ENCODE data around the gene KHSRP. TPM values are rescaled to one million over a fixed set of nuclear protein-coding genes. Genes with fewer than 3 reads are reported as not detected.

Gene KHSRP
- total RNA-seq, 4 donors from 2014 or later, result 92.9 to 141 (median 118) TPM

DNA sequence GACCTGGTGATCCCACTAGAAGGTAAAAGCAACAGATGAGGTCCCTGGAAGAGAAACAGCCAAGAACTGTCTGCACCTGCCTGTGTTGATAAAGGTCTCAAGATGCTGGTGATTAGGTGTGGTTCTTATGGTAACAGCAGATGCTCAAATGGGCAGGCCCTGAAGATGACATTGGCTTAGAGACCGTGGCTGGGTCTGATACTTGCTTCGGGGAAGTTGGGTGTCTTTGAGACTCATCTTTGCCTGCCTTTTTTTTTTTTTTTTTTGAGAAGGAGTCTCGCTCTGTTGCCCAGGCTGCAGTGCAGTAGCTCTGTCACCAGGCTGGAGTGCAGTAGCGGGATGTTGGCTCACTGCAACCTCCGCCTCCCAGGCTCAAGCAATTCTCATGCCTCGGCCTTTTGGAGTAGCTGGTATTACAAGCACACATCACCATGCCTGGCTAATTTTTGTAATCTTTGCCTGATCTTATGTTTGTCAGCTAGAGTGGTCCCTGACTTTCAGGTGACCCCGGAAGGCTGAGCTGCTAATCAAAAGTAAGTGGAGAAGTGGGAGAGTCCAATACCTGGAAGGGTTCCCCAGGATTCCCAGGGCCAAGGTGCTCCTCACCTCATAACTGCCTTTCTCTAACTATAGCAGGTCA lies 27.1 kb upstream of the KHSRP start:
- peaks cover 0 to 13% of the 10 kb centered on the region in 2 donors for H3K4me1 ChIP-seq
- whole genome bisulfite sequencing, 2 donors, result 29 to 62% methylated on average over 7 of the region's 7 CpGs
- H3K27ac ChIP-seq, result peak overlapping the region in 2 of 3 donors; percentile 24 to 53
- no peaks in the 10 kb centered on the region for H3K27me3 ChIP-seq
- peak; percentile 80 to 84 for DNase-seq
- H3K4me3 ChIP-seq (replicated peaks in 1 of 3), result no peak overlapping the region
- H3K9me3 ChIP-seq, result no peaks in the 10 kb centered on the region
- TF ChIP-seq, protein P1, sequence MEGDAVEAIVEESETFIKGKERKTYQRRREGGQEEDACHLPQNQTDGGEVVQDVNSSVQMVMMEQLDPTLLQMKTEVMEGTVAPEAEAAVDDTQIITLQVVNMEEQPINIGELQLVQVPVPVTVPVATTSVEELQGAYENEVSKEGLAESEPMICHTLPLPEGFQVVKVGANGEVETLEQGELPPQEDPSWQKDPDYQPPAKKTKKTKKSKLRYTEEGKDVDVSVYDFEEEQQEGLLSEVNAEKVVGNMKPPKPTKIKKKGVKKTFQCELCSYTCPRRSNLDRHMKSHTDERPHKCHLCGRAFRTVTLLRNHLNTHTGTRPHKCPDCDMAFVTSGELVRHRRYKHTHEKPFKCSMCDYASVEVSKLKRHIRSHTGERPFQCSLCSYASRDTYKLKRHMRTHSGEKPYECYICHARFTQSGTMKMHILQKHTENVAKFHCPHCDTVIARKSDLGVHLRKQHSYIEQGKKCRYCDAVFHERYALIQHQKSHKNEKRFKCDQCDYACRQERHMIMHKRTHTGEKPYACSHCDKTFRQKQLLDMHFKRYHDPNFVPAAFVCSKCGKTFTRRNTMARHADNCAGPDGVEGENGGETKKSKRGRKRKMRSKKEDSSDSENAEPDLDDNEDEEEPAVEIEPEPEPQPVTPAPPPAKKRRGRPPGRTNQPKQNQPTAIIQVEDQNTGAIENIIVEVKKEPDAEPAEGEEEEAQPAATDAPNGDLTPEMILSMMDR (IDR thresholded peaks at IDR 0.05), result peak in 2 of 6 experiments; percentile 6 to 14
- TF ChIP-seq POLR2A (IDR thresholded peaks at IDR 0.05), result no peak
- intact Hi-C loops (cut with DNase I), result no loop called here
- H3K36me3 ChIP-seq, result peaks cover 16 to 30% of the 10 kb centered on the region in 2 donors

DNA sequence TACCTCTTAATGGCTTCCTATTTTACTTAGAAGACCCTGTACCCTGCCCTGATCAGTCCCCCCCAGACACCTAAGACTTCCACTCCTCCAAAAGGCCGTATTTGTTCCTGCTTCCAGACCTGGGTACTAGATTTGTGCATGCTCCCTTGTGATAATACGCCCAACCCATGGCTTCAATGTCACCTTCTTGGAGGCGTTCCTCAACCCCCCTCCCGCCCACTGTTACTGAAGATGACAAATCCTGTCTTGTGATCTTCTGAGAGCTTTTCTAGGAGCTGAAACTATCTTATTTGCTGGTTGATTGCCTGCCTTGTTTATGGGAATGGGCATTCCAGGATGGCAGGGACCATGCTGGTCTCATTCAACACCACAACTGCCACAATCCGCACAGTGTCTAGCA lies 25.6 kb upstream of the KHSRP start:
- Histone ChIP-seq H3K4me1 (peaks cover 0 to 13% of the 10 kb centered on the region in 2 donors), H3K9me3 (no peaks in the 10 kb centered on the region), H3K4me3 (replicated peaks in 1 of 3) (no peak overlapping the region), H3K27me3 (no peaks in the 10 kb centered on the region), H3K27ac (no peak overlapping the region), H3K36me3 (peaks cover 16 to 19% of the 10 kb centered on the region in 2 donors)
- WGBS, 2 donors, result 93 to 94% methylated on average over 5 of the region's 5 CpGs
- TF ChIP-seq, protein P1 (IDR thresholded peaks at IDR 0.05), result no peak
- TF ChIP-seq POLR2A (IDR thresholded peaks at IDR 0.05), result no peak
- intact Hi-C loops (cut with DNase I), result no loop called here
- no peak for DNase-seq

DNA sequence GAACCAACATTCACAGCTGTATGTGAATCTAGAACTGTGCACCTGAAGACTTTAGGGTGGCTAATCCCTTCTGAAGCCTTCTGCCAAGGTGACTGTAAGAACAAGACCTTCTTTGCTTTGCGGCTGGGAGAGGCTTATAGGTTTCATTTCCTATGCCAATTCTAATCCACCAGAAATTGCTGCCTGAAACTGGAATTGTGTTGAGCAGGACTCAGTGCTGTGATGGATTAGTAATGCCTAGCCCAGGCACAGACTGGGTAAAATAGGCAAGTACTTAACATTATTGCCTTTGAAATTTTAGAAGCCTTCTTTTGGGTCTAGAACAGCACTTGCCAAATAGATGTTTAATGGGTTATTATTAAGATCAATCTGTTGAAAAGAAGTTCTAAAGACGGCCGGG lies 23.4 kb upstream of the KHSRP start:
- Histone ChIP-seq H3K9me3 (no peaks in the 10 kb centered on the region), H3K4me3 (replicated peaks in 1 of 3) (no peak overlapping the region), H3K4me1 (peaks cover 0 to 13% of the 10 kb centered on the region in 2 donors), H3K36me3 (no peaks in the 10 kb centered on the region), H3K27me3 (no peaks in the 10 kb centered on the region), H3K27ac (no peak overlapping the region)
- TF ChIP-seq POLR2A (IDR thresholded peaks at IDR 0.05), result no peak
- 89 to 92% methylated on average over 3 of the region's 3 CpGs for WGBS, 2 donors
- no peak for DNase-seq
- intact Hi-C loops (cut with DNase I), result no loop called here

DNA sequence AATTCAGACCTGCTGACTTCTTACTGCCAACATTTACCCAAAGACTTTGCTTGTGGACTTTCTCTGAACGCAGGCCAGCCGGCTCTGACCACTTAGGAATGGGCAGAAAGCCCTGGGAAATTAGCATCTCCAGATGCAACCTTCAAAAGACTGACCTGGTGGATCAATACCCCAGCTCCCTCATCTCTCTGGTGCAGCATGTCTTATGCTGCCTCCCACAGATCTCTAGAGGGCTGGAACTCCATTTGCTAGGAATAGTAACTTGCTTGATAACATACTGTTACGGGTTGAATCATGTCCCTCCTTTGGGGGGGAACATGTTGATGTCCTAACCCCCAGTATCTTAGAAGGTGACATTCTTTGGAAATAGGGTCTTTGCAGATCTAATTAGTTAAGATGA lies 21.8 kb upstream of the KHSRP start:
- Histone ChIP-seq H3K9me3 (no peaks in the 10 kb centered on the region), H3K36me3 (no peaks in the 10 kb centered on the region), H3K27me3 (no peaks in the 10 kb centered on the region), H3K4me3 (replicated peaks in 1 of 3) (no peak overlapping the region), H3K4me1 (peaks cover 0 to 4% of the 10 kb centered on the region in 2 donors), H3K27ac (no peak overlapping the region)
- intact Hi-C loops (cut with DNase I), result no loop called here
- no peak for TF ChIP-seq POLR2A (IDR thresholded peaks at IDR 0.05)
- TF ChIP-seq, protein P1 (IDR thresholded peaks at IDR 0.05), result no peak
- WGBS, 2 donors, result 96 to 100% methylated on average over 3 of the region's 3 CpGs
- no peak for DNase-seq

DNA sequence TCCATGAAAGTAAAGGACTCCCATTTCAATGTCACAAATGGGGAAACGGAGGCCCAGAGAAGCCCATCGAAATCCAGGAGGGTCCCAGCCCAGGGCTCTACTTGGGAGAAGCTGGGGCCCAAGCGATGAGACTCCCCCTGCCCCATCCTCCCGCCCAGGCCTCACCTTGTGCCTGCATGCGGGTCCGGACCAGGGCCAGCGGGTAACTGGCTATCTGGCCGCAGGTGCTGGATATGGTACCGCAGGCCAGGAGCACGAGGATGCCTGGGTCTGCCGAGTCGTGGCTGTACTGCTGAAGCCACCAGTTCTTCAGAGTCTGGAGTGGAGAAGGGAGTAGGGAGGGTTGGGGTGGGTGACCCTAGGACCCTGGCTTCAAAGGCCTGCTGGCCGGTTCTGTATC lies 19.4 kb upstream of the KHSRP start:
- no peaks in the 10 kb centered on the region for H3K4me1 ChIP-seq
- WGBS, 2 donors, result 94 to 95% methylated on average over 8 to 13 of the region's 13 CpGs
- no peaks in the 10 kb centered on the region for H3K36me3 ChIP-seq
- H3K4me3 ChIP-seq (replicated peaks in 1 of 3), result no peak overlapping the region
- TF ChIP-seq POLR2A (IDR thresholded peaks at IDR 0.05), result no peak
- TF ChIP-seq, protein P1 (IDR thresholded peaks at IDR 0.05), result no peak
- intact Hi-C loops (cut with DNase I), result no loop called here
- H3K9me3 ChIP-seq, result no peaks in the 10 kb centered on the region
- no peak overlapping the region for H3K27ac ChIP-seq
- no peaks in the 10 kb centered on the region for H3K27me3 ChIP-seq
- no peak for DNase-seq

Data from thyroid gland (tissue), 4 donors.